Endothelial cell of umbilical vein (primary cell): Measurements from ENCODE around the gene MMP28. TPM values are rescaled to one million over a fixed set of nuclear protein-coding genes. Genes with fewer than 3 reads are reported as not detected.

Experiments
- BruUV-seq: library from RNA; stranded (reverse); fragments of 400-500 nt; replicated peaks from 2 replicates; lab custom pipeline; 2021; lab: Mats Ljungman, UMichigan
- CTCF ChIA-PET: fragments of 300-600, 350-600 bp; sonication (Branson Sonifier 250); formaldehyde crosslinking; loops from one replicate; lab custom pipeline; 2021; ENCODE audit warnings: antibody characterized with exemption, inconsistent platforms; lab: Charles Lee
- POLR2A ChIA-PET: fragments of 300-600, 350-600 bp; sonication (Branson Sonifier 250); formaldehyde crosslinking; loops from one replicate; lab custom pipeline; 2021; ENCODE audit warnings: antibody characterized with exemption, inconsistent platforms; lab: Charles Lee
- DNase-seq: peaks from one replicate; pipeline ENCODE4 v3.0.0-alpha.2; 2011; ENCODE audit warnings: low read depth, low spot score
- FAIRE-seq: peaks from 2 replicates; lab custom pipeline; 2011; peaks lifted over from hg19 to GRCh38; lab: Jason Lieb, UNC
- H2AFZ ChIP-seq: 2 replicates; pipeline ENCODE4 v1.6.0; 2012; ENCODE audit warnings: low read depth, low read length, control low read depth, inconsistent platforms
- H3K27ac ChIP-seq: 2 replicates; pipeline ENCODE4 v1.5.1; 2011; ENCODE audit warnings: low read depth, mild to moderate bottlenecking, control low read depth, low read length, moderate library complexity; ENCODE audit not compliant: insufficient read depth
- H3K27me3 ChIP-seq, 2 experiments: 2 replicates each; pipeline versions ENCODE4 v1.6.0 to v1.6.1; 2011; ENCODE audit warnings: low read length in 2 of 2, mixed read lengths in 1 of 2; ENCODE audit not compliant: control insufficient read depth in 2 of 2, insufficient read depth in 2 of 2
- H3K36me3 ChIP-seq, 2 experiments: 2 replicates in 1 of 2; 3 replicates in 1 of 2; pipeline ENCODE4 v1.5.1; 2011; ENCODE audit warnings: low read length in 2 of 2, mild to moderate bottlenecking in 1 of 2, moderate library complexity in 1 of 2; ENCODE audit not compliant: control insufficient read depth in 2 of 2, insufficient read depth in 2 of 2; ENCODE audit errors: extremely low read depth in 1 of 2
- H3K4me1 ChIP-seq: 3 replicates; pipeline ENCODE4 v1.5.1; 2011; ENCODE audit warnings: mild to moderate bottlenecking, low read length; ENCODE audit not compliant: control insufficient read depth, insufficient read depth; ENCODE audit errors: extremely low read depth
- H3K4me2 ChIP-seq: 2 replicates; pipeline ENCODE4 v1.6.1; 2011; ENCODE audit warnings: low read length, control low read depth, mixed read lengths; ENCODE audit not compliant: insufficient read depth
- H3K4me3 ChIP-seq, 3 experiments: fragments of 200-600 bp in 1 of 3; sonication (generic), shearing (Covaris generic) in 1 of 3; replicated peaks in 1 of 3; 2 replicates each; pipeline ENCODE4 v1.5.1; 2011 to 2016; ENCODE audit warnings: control low read depth in 3 of 3, low read length in 3 of 3, mild to moderate bottlenecking in 2 of 3, inconsistent platforms in 1 of 3, low read depth in 1 of 3, moderate library complexity in 1 of 3; ENCODE audit not compliant: insufficient read depth in 1 of 3
- H3K79me2 ChIP-seq: 2 replicates; pipeline ENCODE4 v1.6.0; 2012; ENCODE audit warnings: low read length, inconsistent platforms; ENCODE audit not compliant: control insufficient read depth, insufficient read depth
- H3K9ac ChIP-seq: replicated peaks from 2 replicates; pipeline ENCODE3; 2011; ENCODE audit warnings: low read length, control low read depth; ENCODE audit not compliant: insufficient read depth; ENCODE audit errors: extremely low read depth
- H3K9me1 ChIP-seq: replicated peaks from 3 replicates; pipeline ENCODE4 v1.6.0; 2011; ENCODE audit warnings: mild to moderate bottlenecking, low read length; ENCODE audit not compliant: control insufficient read depth, insufficient read depth; ENCODE audit errors: extremely low read depth
- H3K9me3 ChIP-seq: replicated peaks from 2 replicates; pipeline ENCODE4 v1.5.1; 2012; ENCODE audit warnings: low read length, inconsistent platforms; ENCODE audit not compliant: control insufficient read depth, insufficient read depth
- H4K20me1 ChIP-seq: replicated peaks from 2 replicates; pipeline ENCODE3; 2011; ENCODE audit warnings: mild to moderate bottlenecking, low read length; ENCODE audit not compliant: control insufficient read depth, insufficient read depth; ENCODE audit errors: extremely low read depth
- EZH2 ChIP-seq: IDR thresholded peaks from 2 replicates; pipeline ENCODE4 v1.6.1; 2012; ENCODE audit warnings: borderline replicate concordance, low read depth, mild to moderate bottlenecking, moderate library complexity, low read length, inconsistent platforms; ENCODE audit not compliant: severe bottlenecking
- FOS ChIP-seq: IDR thresholded peaks from 2 replicates; pipeline ENCODE4 v1.6.1; 2011; ENCODE audit warnings: mild to moderate bottlenecking, low read length, moderate library complexity, borderline replicate concordance; ENCODE audit not compliant: insufficient read depth
- GATA2 ChIP-seq: IDR thresholded peaks from 2 replicates; pipeline ENCODE4 v1.7.0; 2011; ENCODE audit warnings: low read depth, mild to moderate bottlenecking, moderate library complexity, mixed read lengths, low read length; ENCODE audit not compliant: insufficient read length, insufficient read depth
- JUN ChIP-seq: IDR thresholded peaks from 2 replicates; pipeline ENCODE4 v1.6.1; 2011; ENCODE audit warnings: borderline replicate concordance, low read depth; ENCODE audit not compliant: insufficient read length, insufficient read depth
- MYC ChIP-seq: IDR thresholded peaks from one replicate; pipeline ENCODE4 v1.6.1; 2011; ENCODE audit warnings: mild to moderate bottlenecking, low read depth, low read length
- POLR2A ChIP-seq: IDR thresholded peaks from 2 replicates; pipeline ENCODE4 v1.6.1; 2012; ENCODE audit warnings: low read depth, mild to moderate bottlenecking, control low read depth, low read length
- POLR2AphosphoS5 ChIP-seq: IDR thresholded peaks from 2 replicates; pipeline ENCODE4 v1.6.1; 2012; ENCODE audit warnings: low read depth, mild to moderate bottlenecking, control low read depth, low read length, moderate library complexity; ENCODE audit not compliant: insufficient read depth
- dilution Hi-C: fragments of 300-500 bp; cut with MboI; formaldehyde crosslinking; loops from one replicate; pipeline ENCODE4 v1.15.0; 2019; ENCODE audit warnings: low sequenced_read_pairs; ENCODE audit not compliant: extremely low pct_ligation_motif_present
- intact Hi-C: fragments of 100-400 bp; cut with micrococcal nuclease; formaldehyde crosslinking; loops from one replicate; pipeline ENCODE4 v1.10.0; 2022
- polyA plus RNA-seq, 4 experiments: library from polyadenylated mRNA; depleted of rRNA in 3 of 4; stranded (reverse) in 3 of 4; unstranded in 1 of 4; fragments of >200 nt; gene quantifications; 2 replicates each; pipeline versions ENCODE4 v1.2.1 to v1.2.3, GENCODE V29; 2011 to 2012; ENCODE audit warnings: missing spikeins in 1 of 4
- total RNA-seq: library from RNA; stranded (reverse); gene quantifications from 2 replicates; pipeline ENCODE4 v1.2.3, GENCODE V29; 2021
- TF ChIP-seq, protein P1 (sequence below), 2 donors: IDR thresholded peaks; 1 replicate in 1 of 2; 2 replicates in 1 of 2; pipeline ENCODE4 v1.5.1; 2011; ENCODE audit warnings: low read length in 2 of 2, mild to moderate bottlenecking in 2 of 2, moderate library complexity in 2 of 2, control low read depth in 1 of 2, inconsistent platforms in 1 of 2, low read depth in 1 of 2; ENCODE audit not compliant: insufficient read depth in 1 of 2; ENCODE audit errors: extremely low read depth in 1 of 2
- TF ChIP-seq, protein P2 (sequence below): IDR thresholded peaks from 2 replicates; pipeline ENCODE4 v1.6.1; 2011; ENCODE audit not compliant: insufficient read depth, insufficient read length

The MMP28 gene
- total and polyA plus RNA-seq, 2 donors (not counting 3 experiments of a cell fraction or from before 2014, with no cell fraction given) = 6.1 to 7.1 TPM

DNA sequence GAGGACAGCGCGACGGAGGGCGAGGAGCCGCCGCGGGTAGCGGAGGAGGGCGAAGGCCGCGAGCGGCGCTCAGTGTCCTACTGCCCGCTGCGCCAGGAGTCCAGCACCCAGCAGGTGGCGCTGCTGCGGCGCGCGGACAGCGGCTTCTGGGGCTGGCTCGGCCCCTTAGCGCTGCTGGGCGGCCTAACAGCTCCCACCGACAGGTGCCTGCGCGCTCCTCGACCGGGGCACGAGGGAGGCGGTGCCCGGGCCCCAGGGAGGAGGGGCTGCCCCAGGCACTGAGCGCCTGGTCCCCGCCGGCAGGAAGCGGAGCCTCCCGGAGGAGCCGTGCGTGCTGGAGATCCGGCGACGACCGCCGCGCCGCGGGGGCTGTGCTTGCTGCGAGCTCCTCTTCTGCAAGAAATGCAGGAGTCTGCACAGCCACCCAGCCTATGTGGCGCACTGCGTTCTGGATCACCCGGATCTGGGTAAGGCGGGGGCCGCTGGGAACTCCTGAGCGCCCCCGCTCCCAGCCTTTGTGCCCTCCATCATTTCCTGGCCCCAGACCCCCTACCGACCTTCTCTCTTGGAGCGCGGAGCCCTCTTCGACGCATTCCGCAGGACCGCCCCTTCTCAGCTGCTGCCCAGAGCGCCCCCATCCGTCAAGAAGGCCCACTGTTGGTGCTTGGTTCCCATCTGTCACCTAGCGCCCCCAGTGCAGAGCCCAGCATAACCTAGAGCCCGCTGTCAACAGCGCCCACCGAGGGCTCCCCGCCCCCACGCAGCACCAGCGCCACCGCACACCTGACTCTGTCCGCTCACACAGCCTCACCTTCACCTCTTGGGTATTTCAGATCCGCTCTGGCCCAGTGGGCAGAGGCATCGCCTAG is 31.1 kb downstream of the MMP28 start:
- Histone ChIP-seq H2AFZ (peak overlapping the region; percentile 92), H3K9ac (no peak overlapping the region), H3K4me3 (peak overlapping the region; percentile 19 to 50 (median 36)), H3K4me1 (peaks cover 7% of the 10 kb centered on the region), H4K20me1 (no peaks in the 10 kb centered on the region), H3K27ac (no peak overlapping the region), H3K9me1 (no peaks in the 10 kb centered on the region), H3K79me2 (no peaks in the 10 kb centered on the region), H3K4me2 (peak overlapping the region; percentile 85), H3K27me3 (peaks cover 1 to 2% of the 10 kb centered on the region in 2 experiments), H3K36me3 (no peaks in the 10 kb centered on the region), H3K9me3 (no peaks in the 10 kb centered on the region)
- peak; percentile 90 for DNase-seq
- dilution Hi-C loops = no loop called here
- CTCF ChIA-PET = interaction anchor here (0.6 to 8.5 kb wide), 47 partner anchors 8 to 391 kb away, joined by 3 to 453 read pairs (median 4); partner anchors contain the start of genes GAS2L2, MMP28, RASL10B and SLFN11
- TF ChIP-seq JUN (no peak), GATA2 (no peak), MYC (no peak), FOS (no peak), POLR2A (peak; percentile 49), POLR2AphosphoS5 (peak; percentile 62), EZH2 (no peak)
- TF ChIP-seq, protein P1, sequence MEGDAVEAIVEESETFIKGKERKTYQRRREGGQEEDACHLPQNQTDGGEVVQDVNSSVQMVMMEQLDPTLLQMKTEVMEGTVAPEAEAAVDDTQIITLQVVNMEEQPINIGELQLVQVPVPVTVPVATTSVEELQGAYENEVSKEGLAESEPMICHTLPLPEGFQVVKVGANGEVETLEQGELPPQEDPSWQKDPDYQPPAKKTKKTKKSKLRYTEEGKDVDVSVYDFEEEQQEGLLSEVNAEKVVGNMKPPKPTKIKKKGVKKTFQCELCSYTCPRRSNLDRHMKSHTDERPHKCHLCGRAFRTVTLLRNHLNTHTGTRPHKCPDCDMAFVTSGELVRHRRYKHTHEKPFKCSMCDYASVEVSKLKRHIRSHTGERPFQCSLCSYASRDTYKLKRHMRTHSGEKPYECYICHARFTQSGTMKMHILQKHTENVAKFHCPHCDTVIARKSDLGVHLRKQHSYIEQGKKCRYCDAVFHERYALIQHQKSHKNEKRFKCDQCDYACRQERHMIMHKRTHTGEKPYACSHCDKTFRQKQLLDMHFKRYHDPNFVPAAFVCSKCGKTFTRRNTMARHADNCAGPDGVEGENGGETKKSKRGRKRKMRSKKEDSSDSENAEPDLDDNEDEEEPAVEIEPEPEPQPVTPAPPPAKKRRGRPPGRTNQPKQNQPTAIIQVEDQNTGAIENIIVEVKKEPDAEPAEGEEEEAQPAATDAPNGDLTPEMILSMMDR (IDR thresholded peaks at IDR 0.05; ENCODE audit: extremely low read depth in 1 of 2, insufficient read depth in 1 of 2, low read depth in 1 of 2, low read length in 2 of 2) = peak; percentile 98 to 99
- TF ChIP-seq, protein P2, sequence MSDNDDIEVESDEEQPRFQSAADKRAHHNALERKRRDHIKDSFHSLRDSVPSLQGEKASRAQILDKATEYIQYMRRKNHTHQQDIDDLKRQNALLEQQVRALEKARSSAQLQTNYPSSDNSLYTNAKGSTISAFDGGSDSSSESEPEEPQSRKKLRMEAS = no peak
- FAIRE-seq = no peak
- intact Hi-C loops = loop anchor here (1.0 kb wide), 3 partner anchors 10 to 45 kb away; partner anchors contain the start of gene TAF15
- POLR2A ChIA-PET = interaction anchor here (0.6 to 2.3 kb wide), 2 partner anchors 45 to 48 kb away, joined by 3 to 39 read pairs; partner anchors contain the start of gene TAF15
- BruUV-seq = no TSS peak
